ENCODE data around the gene DCST1. TPM values are rescaled to one million over a fixed set of nuclear protein-coding genes. Genes with fewer than 3 reads are reported as not detected.
A peak's percentile ranks its signal among the peaks of the same experiment; 100 is the strongest.

The DCST1 gene
- total RNA-seq, 1 experiment from 2014 or later: 0.15 TPM

GRCh38 chr1:155076371-155076770, 42.7 kb downstream of the DCST1 start:
- DNase-seq (ENCODE audit: low spot score): no peak
- no peak for ATAC-seq
- peaks cover 81% of the 10 kb centered on the region for H3K27me3 Mint-ChIP-seq (ENCODE audit: low read depth)
- ChIA-PET CTCF (interaction anchor here (0.9 to 7.7 kb wide), 9 partner anchors 9 to 96 kb away, joined by 3 to 109 read pairs (median 4); partner anchors contain the start of genes EFNA4 and KRTCAP2), POLR2A (no interaction called here)
- no peak overlapping the region for H3K4me3 Mint-ChIP-seq
- H3K4me1 Mint-ChIP-seq: peaks cover 35% of the 10 kb centered on the region
- H3K9me3 Mint-ChIP-seq: no peaks in the 10 kb centered on the region
- no peak for TF ChIP-seq MLX (CRISPR knock-in tag; IDR thresholded peaks at IDR 0.05)
- TF ChIP-seq, protein P1, sequence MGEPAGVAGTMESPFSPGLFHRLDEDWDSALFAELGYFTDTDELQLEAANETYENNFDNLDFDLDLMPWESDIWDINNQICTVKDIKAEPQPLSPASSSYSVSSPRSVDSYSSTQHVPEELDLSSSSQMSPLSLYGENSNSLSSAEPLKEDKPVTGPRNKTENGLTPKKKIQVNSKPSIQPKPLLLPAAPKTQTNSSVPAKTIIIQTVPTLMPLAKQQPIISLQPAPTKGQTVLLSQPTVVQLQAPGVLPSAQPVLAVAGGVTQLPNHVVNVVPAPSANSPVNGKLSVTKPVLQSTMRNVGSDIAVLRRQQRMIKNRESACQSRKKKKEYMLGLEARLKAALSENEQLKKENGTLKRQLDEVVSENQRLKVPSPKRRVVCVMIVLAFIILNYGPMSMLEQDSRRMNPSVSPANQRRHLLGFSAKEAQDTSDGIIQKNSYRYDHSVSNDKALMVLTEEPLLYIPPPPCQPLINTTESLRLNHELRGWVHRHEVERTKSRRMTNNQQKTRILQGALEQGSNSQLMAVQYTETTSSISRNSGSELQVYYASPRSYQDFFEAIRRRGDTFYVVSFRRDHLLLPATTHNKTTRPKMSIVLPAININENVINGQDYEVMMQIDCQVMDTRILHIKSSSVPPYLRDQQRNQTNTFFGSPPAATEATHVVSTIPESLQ (CRISPR knock-in tag; IDR thresholded peaks at IDR 0.05): no peak
- TF ChIP-seq, protein P2, sequence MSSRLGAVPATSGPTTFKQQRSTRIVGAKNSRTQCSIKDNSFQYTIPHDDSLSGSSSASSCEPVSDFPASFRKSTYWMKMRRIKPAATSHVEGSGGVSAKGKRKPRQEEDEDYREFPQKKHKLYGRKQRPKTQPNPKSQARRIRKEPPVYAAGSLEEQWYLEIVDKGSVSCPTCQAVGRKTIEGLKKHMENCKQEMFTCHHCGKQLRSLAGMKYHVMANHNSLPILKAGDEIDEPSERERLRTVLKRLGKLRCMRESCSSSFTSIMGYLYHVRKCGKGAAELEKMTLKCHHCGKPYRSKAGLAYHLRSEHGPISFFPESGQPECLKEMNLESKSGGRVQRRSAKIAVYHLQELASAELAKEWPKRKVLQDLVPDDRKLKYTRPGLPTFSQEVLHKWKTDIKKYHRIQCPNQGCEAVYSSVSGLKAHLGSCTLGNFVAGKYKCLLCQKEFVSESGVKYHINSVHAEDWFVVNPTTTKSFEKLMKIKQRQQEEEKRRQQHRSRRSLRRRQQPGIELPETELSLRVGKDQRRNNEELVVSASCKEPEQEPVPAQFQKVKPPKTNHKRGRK (CRISPR knock-in tag; IDR thresholded peaks at IDR 0.05; ENCODE audit: borderline replicate concordance): no peak
- no peak for TF ChIP-seq TEAD1 (CRISPR knock-in tag; IDR thresholded peaks at IDR 0.05)
- TF ChIP-seq TCF7 (CRISPR knock-in tag; IDR thresholded peaks at IDR 0.05; ENCODE audit: low read depth): no peak
- no peak for TF ChIP-seq SP1 (CRISPR knock-in tag; conservative IDR thresholded peaks at IDR 0.05)
- H3K36me3 Mint-ChIP-seq: no peaks in the 10 kb centered on the region
- no peak overlapping the region for H3K27ac Mint-ChIP-seq

DNA sequence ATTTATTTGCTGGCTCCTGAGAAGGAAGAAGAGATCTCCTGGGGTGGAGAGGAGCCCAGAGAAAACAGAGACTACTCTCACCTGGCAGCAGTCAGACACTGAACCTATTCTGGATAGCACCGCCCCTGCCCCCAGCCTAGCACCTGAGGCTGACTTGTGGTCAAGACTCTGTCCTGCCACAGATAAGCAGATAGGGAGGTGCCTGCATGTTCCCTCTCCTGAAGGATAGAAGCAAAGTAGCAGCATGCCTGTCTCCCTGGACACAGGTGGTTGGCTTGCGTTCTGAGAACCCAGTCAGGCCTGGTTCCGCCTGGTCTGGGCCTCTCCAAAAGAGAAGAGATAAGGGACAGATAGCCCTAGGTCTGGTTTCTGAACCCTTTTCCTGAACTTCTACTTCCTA, 43.7 kb downstream of the DCST1 start:
- H3K27ac Mint-ChIP-seq: no peak overlapping the region
- H3K36me3 Mint-ChIP-seq: no peaks in the 10 kb centered on the region
- no peak overlapping the region; the same call in 1 of the 2 replicates for H3K4me3 Mint-ChIP-seq
- no peak for ATAC-seq
- ChIA-PET POLR2A (no interaction called here), CTCF (interaction anchor here (0.7 to 7.7 kb wide), 8 partner anchors 8 to 96 kb away, joined by 3 to 109 read pairs (median 18); partner anchors contain the start of genes EFNA4, KRTCAP2 and TRIM46)
- peaks cover 81% of the 10 kb centered on the region for H3K27me3 Mint-ChIP-seq (ENCODE audit: low read depth)
- no peak for TF ChIP-seq HMGXB4 (CRISPR knock-in tag; IDR thresholded peaks at IDR 0.05)
- no peaks in the 10 kb centered on the region for H3K9me3 Mint-ChIP-seq
- peaks cover 33% of the 10 kb centered on the region for H3K4me1 Mint-ChIP-seq
- no peak for DNase-seq (ENCODE audit: low spot score)

DNA sequence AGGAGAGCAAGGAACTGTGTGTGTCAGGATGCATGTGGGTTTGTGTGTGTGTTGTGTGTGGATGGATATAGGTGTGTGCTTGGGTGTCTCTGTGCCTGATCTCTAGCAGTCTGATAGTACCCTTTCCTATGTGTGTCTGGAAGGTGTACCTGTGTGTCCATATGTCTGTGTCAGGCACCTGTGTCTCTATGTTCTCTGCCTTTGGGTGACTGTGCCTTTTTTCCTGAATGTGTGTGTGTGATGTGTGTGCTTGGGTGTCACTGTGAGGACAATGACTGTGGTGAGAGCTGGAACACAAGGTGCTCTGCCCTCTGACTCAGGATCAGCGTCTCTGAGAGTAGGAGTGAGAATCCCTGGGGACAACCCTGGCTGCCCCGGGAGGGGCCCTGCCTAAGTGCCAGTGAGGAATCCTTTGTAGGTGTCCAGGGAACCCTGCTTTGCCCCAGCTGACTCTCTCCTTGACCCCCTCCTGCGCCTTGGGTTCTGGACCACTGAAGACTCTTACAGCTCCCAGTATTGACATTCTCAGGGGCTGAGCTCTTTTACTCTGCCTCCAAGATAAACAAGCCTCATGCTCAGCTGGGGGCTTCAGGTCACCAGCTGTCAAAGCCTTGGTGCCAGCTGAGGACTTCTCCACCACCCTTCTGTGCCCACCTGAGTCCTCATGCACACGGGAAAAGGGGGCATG, 44.3 kb downstream of the DCST1 start:
- peak overlapping the region; percentile 76 for H3K4me3 Mint-ChIP-seq
- H3K4me1 Mint-ChIP-seq: peaks cover 31% of the 10 kb centered on the region
- no peak overlapping the region for H3K27ac Mint-ChIP-seq
- no peak for TF ChIP-seq NR1H2 (CRISPR knock-in tag; IDR thresholded peaks at IDR 0.05)
- no peak for TF ChIP-seq ZNF317 (CRISPR knock-in tag; IDR thresholded peaks at IDR 0.05; ENCODE audit: borderline replicate concordance, low read depth)
- TF ChIP-seq, protein P3, sequence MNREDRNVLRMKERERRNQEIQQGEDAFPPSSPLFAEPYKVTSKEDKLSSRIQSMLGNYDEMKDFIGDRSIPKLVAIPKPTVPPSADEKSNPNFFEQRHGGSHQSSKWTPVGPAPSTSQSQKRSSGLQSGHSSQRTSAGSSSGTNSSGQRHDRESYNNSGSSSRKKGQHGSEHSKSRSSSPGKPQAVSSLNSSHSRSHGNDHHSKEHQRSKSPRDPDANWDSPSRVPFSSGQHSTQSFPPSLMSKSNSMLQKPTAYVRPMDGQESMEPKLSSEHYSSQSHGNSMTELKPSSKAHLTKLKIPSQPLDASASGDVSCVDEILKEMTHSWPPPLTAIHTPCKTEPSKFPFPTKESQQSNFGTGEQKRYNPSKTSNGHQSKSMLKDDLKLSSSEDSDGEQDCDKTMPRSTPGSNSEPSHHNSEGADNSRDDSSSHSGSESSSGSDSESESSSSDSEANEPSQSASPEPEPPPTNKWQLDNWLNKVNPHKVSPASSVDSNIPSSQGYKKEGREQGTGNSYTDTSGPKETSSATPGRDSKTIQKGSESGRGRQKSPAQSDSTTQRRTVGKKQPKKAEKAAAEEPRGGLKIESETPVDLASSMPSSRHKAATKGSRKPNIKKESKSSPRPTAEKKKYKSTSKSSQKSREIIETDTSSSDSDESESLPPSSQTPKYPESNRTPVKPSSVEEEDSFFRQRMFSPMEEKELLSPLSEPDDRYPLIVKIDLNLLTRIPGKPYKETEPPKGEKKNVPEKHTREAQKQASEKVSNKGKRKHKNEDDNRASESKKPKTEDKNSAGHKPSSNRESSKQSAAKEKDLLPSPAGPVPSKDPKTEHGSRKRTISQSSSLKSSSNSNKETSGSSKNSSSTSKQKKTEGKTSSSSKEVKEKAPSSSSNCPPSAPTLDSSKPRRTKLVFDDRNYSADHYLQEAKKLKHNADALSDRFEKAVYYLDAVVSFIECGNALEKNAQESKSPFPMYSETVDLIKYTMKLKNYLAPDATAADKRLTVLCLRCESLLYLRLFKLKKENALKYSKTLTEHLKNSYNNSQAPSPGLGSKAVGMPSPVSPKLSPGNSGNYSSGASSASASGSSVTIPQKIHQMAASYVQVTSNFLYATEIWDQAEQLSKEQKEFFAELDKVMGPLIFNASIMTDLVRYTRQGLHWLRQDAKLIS (CRISPR knock-in tag; IDR thresholded peaks at IDR 0.05; ENCODE audit: borderline replicate concordance): no peak
- no peak for TF ChIP-seq RELA (CRISPR knock-in tag; IDR thresholded peaks at IDR 0.05; ENCODE audit: borderline replicate concordance)
- TF ChIP-seq ZNF532 (CRISPR knock-in tag; IDR thresholded peaks at IDR 0.05; ENCODE audit: borderline replicate concordance): no peak
- CTCF ChIA-PET: interaction anchor here (0.7 to 7.7 kb wide), 10 partner anchors 8 to 96 kb away, joined by 3 to 109 read pairs (median 12); partner anchors contain the start of genes ADAM15, EFNA4, KRTCAP2 and TRIM46
- no peak for ATAC-seq
- POLR2A ChIA-PET: interaction anchor here (0.6 to 1.6 kb wide), 4 partner anchors 16 to 108 kb away, joined by 3 to 5 read pairs (median 3); partner anchors contain the start of gene SHC1
- no peak for DNase-seq (ENCODE audit: low spot score)
- H3K9me3 Mint-ChIP-seq: no peaks in the 10 kb centered on the region
- H3K27me3 Mint-ChIP-seq (ENCODE audit: low read depth): peaks cover 81% of the 10 kb centered on the region
- no peaks in the 10 kb centered on the region for H3K36me3 Mint-ChIP-seq
